HepG2 (cell line): ENCODE results near the gene ZBP1. TPM values are rescaled to one million over a fixed set of nuclear protein-coding genes. Genes with fewer than 3 reads are reported as not detected.

Source experiments
- EP300 ChIP-seq, 3 experiments: sonication (generic) in 1 of 3; formaldehyde crosslinking in 1 of 3; IDR thresholded peaks; 2 replicates each; pipeline versions ENCODE4 v1.5.1 to v1.6.1; 2011 to 2020; ENCODE audit warnings: low read depth in 2 of 3, low read length in 2 of 3, borderline replicate concordance in 1 of 3, improper control_type of control experiment in 1 of 3, mild to moderate bottlenecking in 1 of 3, missing genetic modification reagents in 1 of 3, moderate library complexity in 1 of 3
- FOXC1 ChIP-seq: sonication (generic); formaldehyde crosslinking; IDR thresholded peaks from 2 replicates; pipeline ENCODE4 v1.8.0; 2022; ENCODE audit warnings: mild to moderate bottlenecking, missing genetic modification reagents, borderline replicate concordance
- KAT7 ChIP-seq: IDR thresholded peaks from 2 replicates; pipeline ENCODE4 v1.6.1; 2018; ENCODE audit warnings: borderline replicate concordance, missing compliant biosample characterization
- KAT8 ChIP-seq: IDR thresholded peaks from 2 replicates; pipeline ENCODE4 v1.6.1; 2016; ENCODE audit warnings: missing genetic modification reagents, missing compliant biosample characterization
- KDM3A ChIP-seq: IDR thresholded peaks from 2 replicates; pipeline ENCODE4 v1.6.1; 2018; ENCODE audit warnings: low read depth, missing compliant biosample characterization
- PCBP1 ChIP-seq: fragments of 200-400 bp; formaldehyde crosslinking; IDR thresholded peaks from 2 replicates; pipeline ENCODE4 v1.6.1; 2017; ENCODE audit warnings: mild to moderate bottlenecking, low read depth, low read length, borderline replicate concordance
- RBFOX2 ChIP-seq: fragments of 200-400 bp; formaldehyde crosslinking; IDR thresholded peaks from 2 replicates; pipeline ENCODE4 v1.6.1; 2017; ENCODE audit warnings: low read depth, mild to moderate bottlenecking, low read length
- RBM39 ChIP-seq: fragments of 200-400 bp; formaldehyde crosslinking; IDR thresholded peaks from one replicate; pipeline ENCODE4 v1.6.1; 2018; ENCODE audit warnings: antibody characterized with exemption, mild to moderate bottlenecking, low read depth, low read length; ENCODE audit not compliant: poor library complexity, severe bottlenecking
- SNAI1 ChIP-seq: sonication (generic); formaldehyde crosslinking; IDR thresholded peaks from 2 replicates; pipeline ENCODE4 v1.5.0; 2020; ENCODE audit warnings: mild to moderate bottlenecking, missing genetic modification reagents, borderline replicate concordance
- TMF1 ChIP-seq: sonication (generic); formaldehyde crosslinking; IDR thresholded peaks from 2 replicates; pipeline ENCODE4 v1.8.1; 2022; ENCODE audit warnings: low read depth, missing genetic modification reagents
- ZBTB44 ChIP-seq: sonication (generic); formaldehyde crosslinking; IDR thresholded peaks from 2 replicates; pipeline ENCODE4 v1.4.0; 2020; ENCODE audit warnings: missing genetic modification reagents
- ZBTB7B ChIP-seq: sonication (generic); formaldehyde crosslinking; IDR thresholded peaks from 2 replicates; pipeline ENCODE4 v1.4.0; 2020; ENCODE audit warnings: missing genetic modification reagents
- ZMYM3 ChIP-seq: sonication (generic); formaldehyde crosslinking; IDR thresholded peaks from 2 replicates; pipeline ENCODE4 v1.5.1; 2020; ENCODE audit warnings: mild to moderate bottlenecking, missing genetic modification reagents
- ZNF12 ChIP-seq: sonication (generic); formaldehyde crosslinking; IDR thresholded peaks from 2 replicates; pipeline ENCODE4 v1.5.0; 2020; ENCODE audit warnings: missing genetic modification reagents
- ZNF484 ChIP-seq: sonication (generic); formaldehyde crosslinking; IDR thresholded peaks from 2 replicates; pipeline ENCODE4 v1.5.1; 2020; ENCODE audit warnings: mild to moderate bottlenecking, low read depth, missing genetic modification reagents, borderline replicate concordance
- ZNF737 ChIP-seq: sonication (generic); formaldehyde crosslinking; IDR thresholded peaks from 2 replicates; pipeline ENCODE4 v1.5.0; 2020; ENCODE audit warnings: missing genetic modification reagents, mild to moderate bottlenecking, borderline replicate concordance
- ZNF749 ChIP-seq: sonication (generic); formaldehyde crosslinking; IDR thresholded peaks from 2 replicates; pipeline ENCODE4 v1.8.0; 2022; ENCODE audit warnings: mild to moderate bottlenecking, missing genetic modification reagents, moderate library complexity, borderline replicate concordance
- ZNF768 ChIP-seq: sonication (generic); formaldehyde crosslinking; IDR thresholded peaks from 2 replicates; pipeline ENCODE4 v1.4.0; 2020; ENCODE audit warnings: missing genetic modification reagents
- polyA plus RNA-seq, 8 experiments: library from polyadenylated mRNA; depleted of rRNA in 3 of 8; stranded (reverse) in 7 of 8; unstranded in 1 of 8; fragments of >200 nt; fragmentation: Illumina TruSeq in 4 of 8; extraction: Trizol in 4 of 8; gene quantifications; 2 replicates each; pipeline versions ENCODE4 v1.2.1 to v1.2.3, GENCODE V29; 2011 to 2016; ENCODE audit warnings: low read depth in 4 of 8, missing spikeins in 1 of 8, mixed read lengths in 1 of 8; ENCODE audit not compliant: insufficient read depth in 1 of 8
- total RNA-seq, 5 experiments: library from RNA; depleted of rRNA; stranded (reverse); fragments of >200 nt; fragmentation: Illumina TruSeq; extraction: Trizol; gene quantifications; 2 replicates each; pipeline ENCODE4 v1.2.3, GENCODE V29; 2016; ENCODE audit warnings: low read depth in 1 of 5

ZBP1 gene
- total and polyA plus RNA-seq, 2 of the 13 experiments (the other 11 are each of a cell fraction or from before 2014, with no cell fraction given) = not detected

- TF ChIP-seq EP300 (IDR thresholded peaks at IDR 0.05; ENCODE audit: low read depth in 2 of 2, low read length in 2 of 2) = no peak
- no peak for TF ChIP-seq EP300 (CRISPR knock-in tag; IDR thresholded peaks at IDR 0.05; ENCODE audit: borderline replicate concordance)
- TF ChIP-seq ZMYM3 (CRISPR knock-in tag) = peak; percentile 58
- no peak for TF ChIP-seq ZBTB44
- no peak for TF ChIP-seq KAT8 (CRISPR knock-in tag)
- no peak for TF ChIP-seq ZNF484 (CRISPR knock-in tag)
- TF ChIP-seq ZNF749 (CRISPR knock-in tag) = no peak
- no peak for TF ChIP-seq RBFOX2
- TF ChIP-seq RBM39 = no peak
- no peak for TF ChIP-seq SNAI1 (CRISPR knock-in tag)
- no peak for TF ChIP-seq KAT7 (CRISPR knock-in tag)
- TF ChIP-seq KDM3A (CRISPR knock-in tag) = no peak
- TF ChIP-seq ZNF12 = no peak
- 0 out of 2 replicates have a peak, but pooled peaks have one; percentile 27 for TF ChIP-seq FOXC1 (CRISPR knock-in tag)
- TF ChIP-seq PCBP1 = no peak
- TF ChIP-seq ZBTB7B (CRISPR knock-in tag) = peak; percentile 22; the same call in 1 of the 2 replicates
- peak; percentile 91 for TF ChIP-seq ZNF768 (CRISPR knock-in tag)
- TF ChIP-seq TMF1 (CRISPR knock-in tag) = 0 out of 2 replicates have a peak, but pooled peaks have one; percentile 18
- TF ChIP-seq ZNF737 (CRISPR knock-in tag) = 0 out of 2 replicates have a peak, but pooled peaks have one; percentile 48
Measured at GRCh38 chr20:57585466-57586213, 34.6 kb downstream of the ZBP1 start (continued).
